Hepatocyte (in vitro differentiated cells): ENCODE data around the gene MALAT1.
"Not testable (repeated sequence)": the region's sequence is repeated elsewhere in the genome, so short reads cannot be mapped to it uniquely, and the experiment has no call there.

ENCODE experiments used
- CTCF ChIP-seq: fragments of 200-600 bp; sonication (generic); IDR thresholded peaks from 2 replicates; pipeline ENCODE4 v1.5.1; 2016; ENCODE audit warnings: antibody characterized with exemption, mild to moderate bottlenecking; ENCODE audit not compliant: poor library complexity
- EZH2 ChIP-seq: fragments of 200-600 bp; sonication (generic); IDR thresholded peaks from 2 replicates; pipeline ENCODE4 v1.6.1; 2016; ENCODE audit warnings: antibody characterized with exemption, mild to moderate bottlenecking, borderline replicate concordance
- EZH2phosphoT487 ChIP-seq: fragments of 200-600 bp; sonication (generic); IDR thresholded peaks from one replicate; pipeline ENCODE4 v1.6.1; 2018; ENCODE audit warnings: antibody characterized with exemption, mild to moderate bottlenecking, low read depth, moderate library complexity; ENCODE audit not compliant: unreplicated experiment, severe bottlenecking

- TF ChIP-seq EZH2, CTCF, EZH2phosphoT487: not testable (repeated sequence)
These were observed 47.5 kb upstream of the MALAT1 start for GRCh38 chr11:65451301-65451700.
